Suprapubic skin (tissue), 3 donors: ENCODE measurements around the gene DDX28.

ENCODE experiments used
- CTCF ChIP-seq, 2 donors: fragments of 200-600 bp in 1 of 2; fragments of 450-650 bp in 1 of 2; sonication (generic) in 1 of 2; IDR thresholded peaks; one replicate each; pipeline ENCODE4 v1.5.1; 2016 to 2019; ENCODE audit warnings: antibody characterized with exemption in 2 of 2, mild to moderate bottlenecking in 1 of 2, moderate library complexity in 1 of 2
- EP300 ChIP-seq: sonication (generic); formaldehyde crosslinking; IDR thresholded peaks from one replicate; pipeline ENCODE4 v1.6.1; 2017; ENCODE audit warnings: antibody characterized with exemption

- TF ChIP-seq CTCF (IDR thresholded peaks at IDR 0.05) = peak; percentile 96 to 99
- no peak for TF ChIP-seq EP300
Measured at GRCh38 chr16:67993207-67994039, 29.6 kb downstream of the DDX28 start.
